ENCODE measurements around the gene VSIR. TPM values are rescaled to one million over a fixed set of nuclear protein-coding genes. Genes with fewer than 3 reads are reported as not detected.

VSIR gene
- total and polyA plus RNA-seq, 9 of the 15 experiments (the other 6 are each of a cell fraction or from before 2014, with no cell fraction given): 0.14 to 20.5 (median 9.3) TPM

DNA sequence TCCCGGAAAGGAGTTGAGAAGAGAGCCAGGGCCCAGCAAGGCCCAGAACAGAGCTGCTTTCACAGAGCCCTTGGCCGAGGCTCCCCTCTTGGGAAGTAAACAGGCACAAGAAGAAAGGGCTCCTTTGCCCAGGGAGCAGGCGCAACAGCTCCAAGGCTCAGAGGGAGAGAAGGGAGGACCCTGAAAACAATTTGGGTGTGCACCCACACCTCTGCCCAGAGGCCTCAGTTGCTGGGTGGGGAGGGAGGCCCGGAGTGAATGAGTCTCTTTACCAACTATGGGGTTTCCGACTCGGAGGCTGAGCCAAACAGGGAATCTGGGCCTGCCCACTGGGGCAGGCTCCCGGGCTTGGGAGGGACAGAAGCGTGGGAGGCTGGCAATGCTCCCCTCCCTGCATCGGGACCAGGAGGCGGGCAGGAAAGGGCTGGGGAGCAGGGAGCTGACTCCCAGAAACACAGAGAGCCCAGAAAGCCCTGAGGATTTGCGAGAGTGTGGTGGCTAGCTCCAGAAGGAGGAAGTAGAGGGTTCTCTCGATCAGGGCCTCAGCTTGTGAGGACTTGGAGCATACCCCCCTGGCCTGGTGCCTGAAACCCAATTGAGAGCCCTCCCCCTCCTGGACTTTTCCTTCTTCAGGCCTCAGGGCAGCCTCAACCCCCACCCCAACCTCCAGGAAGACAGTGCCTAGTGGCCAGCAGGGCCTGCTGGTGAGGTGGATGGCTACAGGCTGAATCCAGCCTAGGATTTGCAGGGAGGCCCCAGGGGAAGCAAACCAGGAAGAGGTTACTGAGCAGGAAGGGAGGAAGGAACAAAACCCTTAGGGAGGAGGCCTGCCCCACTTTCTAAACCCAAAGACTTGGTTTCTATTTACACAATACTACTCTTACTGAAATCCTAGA is 59.9 kb downstream of the VSIR start (continued):
- TF ChIP-seq OTX1 (CRISPR knock-in tag; IDR thresholded peaks at IDR 0.05) (peak; percentile 78), COPS2 (conservative IDR thresholded peaks at IDR 0.05) (no peak), EZH2 (IDR thresholded peaks at IDR 0.05; ENCODE audit: borderline replicate concordance, low read depth, low read length) (no peak), PTBP1 (IDR thresholded peaks at IDR 0.05; ENCODE audit: low read depth, low read length) (no peak), SAP30 (IDR thresholded peaks at IDR 0.05; ENCODE audit: borderline replicate concordance, insufficient read depth, low read depth, low read length, poor library complexity, severe bottlenecking) (no peak), ZFP30 (CRISPR knock-in tag; IDR thresholded peaks at IDR 0.05; ENCODE audit: borderline replicate concordance) (no peak), ERF (CRISPR knock-in tag; IDR thresholded peaks at IDR 0.05) (no peak), BACH1 (tag; IDR thresholded peaks at IDR 0.05) (no peak), LARP7 (IDR thresholded peaks at IDR 0.05) (no peak)
- TF ChIP-seq, protein P1, sequence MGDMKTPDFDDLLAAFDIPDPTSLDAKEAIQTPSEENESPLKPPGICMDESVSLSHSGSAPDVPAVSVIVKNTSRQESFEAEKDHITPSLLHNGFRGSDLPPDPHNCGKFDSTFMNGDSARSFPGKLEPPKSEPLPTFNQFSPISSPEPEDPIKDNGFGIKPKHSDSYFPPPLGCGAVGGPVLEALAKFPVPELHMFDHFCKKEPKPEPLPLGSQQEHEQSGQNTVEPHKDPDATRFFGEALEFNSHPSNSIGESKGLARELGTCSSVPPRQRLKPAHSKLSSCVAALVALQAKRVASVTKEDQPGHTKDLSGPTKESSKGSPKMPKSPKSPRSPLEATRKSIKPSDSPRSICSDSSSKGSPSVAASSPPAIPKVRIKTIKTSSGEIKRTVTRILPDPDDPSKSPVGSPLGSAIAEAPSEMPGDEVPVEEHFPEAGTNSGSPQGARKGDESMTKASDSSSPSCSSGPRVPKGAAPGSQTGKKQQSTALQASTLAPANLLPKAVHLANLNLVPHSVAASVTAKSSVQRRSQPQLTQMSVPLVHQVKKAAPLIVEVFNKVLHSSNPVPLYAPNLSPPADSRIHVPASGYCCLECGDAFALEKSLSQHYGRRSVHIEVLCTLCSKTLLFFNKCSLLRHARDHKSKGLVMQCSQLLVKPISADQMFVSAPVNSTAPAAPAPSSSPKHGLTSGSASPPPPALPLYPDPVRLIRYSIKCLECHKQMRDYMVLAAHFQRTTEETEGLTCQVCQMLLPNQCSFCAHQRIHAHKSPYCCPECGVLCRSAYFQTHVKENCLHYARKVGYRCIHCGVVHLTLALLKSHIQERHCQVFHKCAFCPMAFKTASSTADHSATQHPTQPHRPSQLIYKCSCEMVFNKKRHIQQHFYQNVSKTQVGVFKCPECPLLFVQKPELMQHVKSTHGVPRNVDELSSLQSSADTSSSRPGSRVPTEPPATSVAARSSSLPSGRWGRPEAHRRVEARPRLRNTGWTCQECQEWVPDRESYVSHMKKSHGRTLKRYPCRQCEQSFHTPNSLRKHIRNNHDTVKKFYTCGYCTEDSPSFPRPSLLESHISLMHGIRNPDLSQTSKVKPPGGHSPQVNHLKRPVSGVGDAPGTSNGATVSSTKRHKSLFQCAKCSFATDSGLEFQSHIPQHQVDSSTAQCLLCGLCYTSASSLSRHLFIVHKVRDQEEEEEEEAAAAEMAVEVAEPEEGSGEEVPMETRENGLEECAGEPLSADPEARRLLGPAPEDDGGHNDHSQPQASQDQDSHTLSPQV (IDR thresholded peaks at IDR 0.05): peak; percentile 52
- TF ChIP-seq, protein P2, sequence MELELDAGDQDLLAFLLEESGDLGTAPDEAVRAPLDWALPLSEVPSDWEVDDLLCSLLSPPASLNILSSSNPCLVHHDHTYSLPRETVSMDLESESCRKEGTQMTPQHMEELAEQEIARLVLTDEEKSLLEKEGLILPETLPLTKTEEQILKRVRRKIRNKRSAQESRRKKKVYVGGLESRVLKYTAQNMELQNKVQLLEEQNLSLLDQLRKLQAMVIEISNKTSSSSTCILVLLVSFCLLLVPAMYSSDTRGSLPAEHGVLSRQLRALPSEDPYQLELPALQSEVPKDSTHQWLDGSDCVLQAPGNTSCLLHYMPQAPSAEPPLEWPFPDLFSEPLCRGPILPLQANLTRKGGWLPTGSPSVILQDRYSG (tag; conservative IDR thresholded peaks at IDR 0.05; ENCODE audit: low read depth): 0 out of 2 replicates have a peak, but pooled peaks have one; percentile 40
- TF ChIP-seq, protein P3, sequence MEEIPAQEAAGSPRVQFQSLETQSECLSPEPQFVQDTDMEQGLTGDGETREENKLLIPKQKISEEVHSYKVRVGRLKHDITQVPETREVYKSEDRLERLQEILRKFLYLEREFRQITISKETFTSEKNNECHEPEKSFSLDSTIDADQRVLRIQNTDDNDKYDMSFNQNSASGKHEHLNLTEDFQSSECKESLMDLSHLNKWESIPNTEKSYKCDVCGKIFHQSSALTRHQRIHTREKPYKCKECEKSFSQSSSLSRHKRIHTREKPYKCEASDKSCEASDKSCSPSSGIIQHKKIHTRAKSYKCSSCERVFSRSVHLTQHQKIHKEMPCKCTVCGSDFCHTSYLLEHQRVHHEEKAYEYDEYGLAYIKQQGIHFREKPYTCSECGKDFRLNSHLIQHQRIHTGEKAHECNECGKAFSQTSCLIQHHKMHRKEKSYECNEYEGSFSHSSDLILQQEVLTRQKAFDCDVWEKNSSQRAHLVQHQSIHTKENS (CRISPR knock-in tag; IDR thresholded peaks at IDR 0.05): no peak
- TF ChIP-seq, protein P4, sequence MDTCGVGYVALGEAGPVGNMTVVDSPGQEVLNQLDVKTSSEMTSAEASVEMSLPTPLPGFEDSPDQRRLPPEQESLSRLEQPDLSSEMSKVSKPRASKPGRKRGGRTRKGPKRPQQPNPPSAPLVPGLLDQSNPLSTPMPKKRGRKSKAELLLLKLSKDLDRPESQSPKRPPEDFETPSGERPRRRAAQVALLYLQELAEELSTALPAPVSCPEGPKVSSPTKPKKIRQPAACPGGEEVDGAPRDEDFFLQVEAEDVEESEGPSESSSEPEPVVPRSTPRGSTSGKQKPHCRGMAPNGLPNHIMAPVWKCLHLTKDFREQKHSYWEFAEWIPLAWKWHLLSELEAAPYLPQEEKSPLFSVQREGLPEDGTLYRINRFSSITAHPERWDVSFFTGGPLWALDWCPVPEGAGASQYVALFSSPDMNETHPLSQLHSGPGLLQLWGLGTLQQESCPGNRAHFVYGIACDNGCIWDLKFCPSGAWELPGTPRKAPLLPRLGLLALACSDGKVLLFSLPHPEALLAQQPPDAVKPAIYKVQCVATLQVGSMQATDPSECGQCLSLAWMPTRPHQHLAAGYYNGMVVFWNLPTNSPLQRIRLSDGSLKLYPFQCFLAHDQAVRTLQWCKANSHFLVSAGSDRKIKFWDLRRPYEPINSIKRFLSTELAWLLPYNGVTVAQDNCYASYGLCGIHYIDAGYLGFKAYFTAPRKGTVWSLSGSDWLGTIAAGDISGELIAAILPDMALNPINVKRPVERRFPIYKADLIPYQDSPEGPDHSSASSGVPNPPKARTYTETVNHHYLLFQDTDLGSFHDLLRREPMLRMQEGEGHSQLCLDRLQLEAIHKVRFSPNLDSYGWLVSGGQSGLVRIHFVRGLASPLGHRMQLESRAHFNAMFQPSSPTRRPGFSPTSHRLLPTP (IDR thresholded peaks at IDR 0.05; ENCODE audit: borderline replicate concordance, extremely low read depth, insufficient read length): no peak
